Measurements from ENCODE around the gene KITLG. TPM values are rescaled to one million over a fixed set of nuclear protein-coding genes. Genes with fewer than 3 reads are reported as not detected.
A peak's percentile ranks its signal among the peaks of the same experiment; 100 is the strongest.

Gene KITLG
- total and polyA plus RNA-seq, 2 of the 8 experiments (the other 6 are each of a cell fraction or from before 2014, with no cell fraction given), result 1.3 to 7.8 TPM

GRCh38 chr12:88558340-88558867, 21.9 kb downstream of the KITLG start:
- H2BK5ac ChIP-seq (ENCODE audit: low read depth, low read length), result no peak overlapping the region; the same call in 1 of the 2 replicates
- no peak overlapping the region for H2BK20ac ChIP-seq (ENCODE audit: low read length)
- H3K9me3 ChIP-seq (ENCODE audit: insufficient read depth in 2 of 2, low read depth in 1 of 2, low read length in 1 of 2), result no peaks in the 10 kb centered on the region
- H4K20me1 ChIP-seq (replicated peaks in 1 of 2; ENCODE audit: control insufficient read depth in 1 of 2, insufficient read depth in 2 of 2, low read length in 2 of 2), result no peaks in the 10 kb centered on the region
- WGBS, 2 experiments (ENCODE audit: extremely low coverage in 1 of 2, insufficient coverage in 1 of 2, insufficient read length in 1 of 2, insufficient replicate concordance in 2 of 2, low coverage in 1 of 2, low lambda C conversion rate in 2 of 2, missing lambda C conversion rate in 1 of 2), result 88% methylated on average over 3 of the region's 3 CpGs; no CpG with 5 or more reads in 1 of the 2 experiments
- H3K9ac ChIP-seq (replicated peaks in 1 of 4; ENCODE audit: extremely low read depth in 1 of 4, low read depth in 3 of 4, low read length in 3 of 4), result no peak overlapping the region
- H3K23me2 ChIP-seq (ENCODE audit: low read depth, low read length), result no peaks in the 10 kb centered on the region
- ChIA-PET POLR2A (ENCODE audit: partially characterized antibody) (no interaction called here), CTCF (ENCODE audit: partially characterized antibody) (interaction anchor here (0.6 to 0.9 kb wide), 2 partner anchors 132 to 321 kb away, joined by 3 read pairs; no protein-coding TSS in a partner anchor)
- no peak overlapping the region for H4K8ac ChIP-seq (ENCODE audit: extremely low read depth, insufficient read depth, low read length)
- peak overlapping the region; percentile 9 for H4K91ac ChIP-seq (replicated peaks; ENCODE audit: insufficient read length, low read length)
- H3K4me2 ChIP-seq (ENCODE audit: insufficient read depth in 1 of 2, low read depth in 2 of 2, low read length in 2 of 2), result no peak overlapping the region
- no peak overlapping the region for H2BK12ac ChIP-seq (ENCODE audit: low read depth, low read length)
- no peak overlapping the region for H2AK5ac ChIP-seq (ENCODE audit: low read depth, low read length)
- no peaks in the 10 kb centered on the region; a peak in 1 of 4 replicates for H3K79me2 ChIP-seq (ENCODE audit: control insufficient read depth in 1 of 2, insufficient read depth in 2 of 2, low read length in 2 of 2)
- no peak overlapping the region for H3K4ac ChIP-seq (replicated peaks; ENCODE audit: insufficient read length, low read depth, low read length)
- no peaks in the 10 kb centered on the region for H3K36me3 ChIP-seq (ENCODE audit: control insufficient read depth in 2 of 4, insufficient read depth in 4 of 4, low read length in 3 of 4)
- DNase-seq (ENCODE audit: low read depth in 1 of 2, low spot score in 2 of 2), result no peak
- H3K23ac ChIP-seq (ENCODE audit: insufficient read length), result no peak overlapping the region
- H3K27ac ChIP-seq (ENCODE audit: low read depth, low read length), result no peak overlapping the region
- no peak overlapping the region for H4K5ac ChIP-seq (ENCODE audit: insufficient read length, low read depth, low read length)
- H3K79me1 ChIP-seq (ENCODE audit: low read depth, low read length), result no peaks in the 10 kb centered on the region
- no peak overlapping the region for H3K4me3 ChIP-seq (ENCODE audit: extremely low read depth in 1 of 4, insufficient read depth in 2 of 4, low read depth in 3 of 4, low read length in 4 of 4)
- no peak overlapping the region for H3K14ac ChIP-seq (ENCODE audit: insufficient read length)
- H2BK15ac ChIP-seq (ENCODE audit: low read length), result no peak overlapping the region
- no peak for FAIRE-seq
- H3K27me3 ChIP-seq (replicated peaks in 1 of 4; ENCODE audit: control insufficient read depth in 3 of 4, extremely low read depth in 1 of 4, insufficient read depth in 3 of 4, low read length in 3 of 4), result no peaks in the 10 kb centered on the region
- H3K4me1 ChIP-seq (replicated peaks in 1 of 4; ENCODE audit: control insufficient read depth in 3 of 4, insufficient read depth in 4 of 4, low read length in 3 of 4), result peaks cover 0 to 5% (median 4%) of the 10 kb centered on the region in 4 experiments; a peak in 3 of 7 replicates
- no peak overlapping the region for H2BK120ac ChIP-seq (replicated peaks; ENCODE audit: low read depth, low read length)
- H3K56ac ChIP-seq (replicated peaks; ENCODE audit: insufficient read length, low read depth, low read length), result no peak overlapping the region
- no peak overlapping the region for H2AFZ ChIP-seq (ENCODE audit: low read length)
- H3K18ac ChIP-seq (ENCODE audit: extremely low read depth, low read length), result no peak overlapping the region
- TF ChIP-seq CTCF (IDR thresholded peaks at IDR 0.05; ENCODE audit: control extremely low read depth in 1 of 3, insufficient read depth in 1 of 3, low read depth in 1 of 3, low read length in 3 of 3), result no peak
- TF ChIP-seq SIN3A (conservative IDR thresholded peaks at IDR 0.05 in 1 of 2, IDR thresholded peaks at IDR 0.05 in 1 of 2; ENCODE audit: low read depth in 1 of 2, low read length in 2 of 2), result no peak
- no peak for TF ChIP-seq RAD21 (IDR thresholded peaks at IDR 0.05 in 1 of 2, conservative IDR thresholded peaks at IDR 0.05 in 1 of 2; ENCODE audit: low read depth in 2 of 2, low read length in 2 of 2)
- TF ChIP-seq HDAC2 (IDR thresholded peaks at IDR 0.05; ENCODE audit: borderline replicate concordance in 1 of 2, low read depth in 2 of 2, low read length in 2 of 2), result no peak
- TF ChIP-seq BACH1 (IDR thresholded peaks at IDR 0.05; ENCODE audit: low read length), result no peak
